KOPT-K1 (cell line): Measurements from ENCODE around the gene ZDHHC7.
"Not testable (repeated sequence)": the region's sequence is repeated elsewhere in the genome, so short reads cannot be mapped to it uniquely, and the experiment has no call there.

Source experiments
- H3K27ac ChIP-seq: fragments of 200-600 bp; sonication (generic); 2 replicates; pipeline ENCODE4 v1.5.1; 2016; ENCODE audit warnings: antibody characterized with exemption, mild to moderate bottlenecking, low read depth, low read length; ENCODE audit not compliant: poor library complexity, severe bottlenecking
- H3K36me3 ChIP-seq: fragments of 200-600 bp; sonication (generic); 2 replicates; pipeline ENCODE4 v1.5.1; 2017; ENCODE audit warnings: antibody characterized with exemption, mild to moderate bottlenecking, low read length, moderate library complexity; ENCODE audit not compliant: insufficient read depth
- H3K9me3 ChIP-seq: fragments of 200-600 bp; sonication (generic); 2 replicates; pipeline ENCODE4 v1.5.1; 2017; ENCODE audit warnings: antibody characterized with exemption, low read length, mild to moderate bottlenecking; ENCODE audit not compliant: insufficient read depth, poor library complexity, severe bottlenecking

Gene ZDHHC7

GRCh38 chr16:85010931-85011845, at the start of gene ZDHHC7:
Gene ZDHHC7 (minus strand): TSS chr16:85011535. CDS start chr16:84990618, 20,917 bp downstream.
- no peaks in the 10 kb centered on the region for H3K9me3 ChIP-seq

GRCh38 chr16:85058909-85059308, 47.6 kb upstream of the ZDHHC7 start:
- no peaks in the 10 kb centered on the region for H3K36me3 ChIP-seq
- no peaks in the 10 kb centered on the region for H3K9me3 ChIP-seq
- H3K27ac ChIP-seq, result no peak overlapping the region

More at GRCh38 chr16:85010931-85011845, at the start of gene ZDHHC7:
- H3K36me3 ChIP-seq, result peaks cover 6% of the 10 kb centered on the region; the same call in 1 of the 2 replicates
- peak within 1 kb of the TSS; percentile 82 for H3K27ac ChIP-seq

GRCh38 chr16:85057948-85058347, 46.6 kb upstream of the ZDHHC7 start:
- Histone ChIP-seq H3K27ac (no peak overlapping the region), H3K36me3 (no peaks in the 10 kb centered on the region)

GRCh38 chr16:85057212-85057889, 46.0 kb upstream of the ZDHHC7 start:
- no peak overlapping the region for H3K27ac ChIP-seq
- no peaks in the 10 kb centered on the region for H3K36me3 ChIP-seq
- H3K9me3 ChIP-seq, result no peaks in the 10 kb centered on the region

More at GRCh38 chr16:85057948-85058347, 46.6 kb upstream of the ZDHHC7 start:
- no peaks in the 10 kb centered on the region for H3K9me3 ChIP-seq

- H3K27ac ChIP-seq, result peak overlapping the region; percentile 76
- H3K36me3 ChIP-seq, result no peaks in the 10 kb centered on the region
- no peaks in the 10 kb centered on the region for H3K9me3 ChIP-seq
Observed at GRCh38 chr16:85056211-85056748, 44.9 kb upstream of the ZDHHC7 start.

- no peaks in the 10 kb centered on the region for H3K36me3 ChIP-seq
- H3K27ac ChIP-seq, result peak overlapping the region; percentile 76
- no peaks in the 10 kb centered on the region for H3K9me3 ChIP-seq
Observed at GRCh38 chr16:85055493-85056210, 44.3 kb upstream of the ZDHHC7 start.

- H3K9me3 ChIP-seq, result no peaks in the 10 kb centered on the region
- no peaks in the 10 kb centered on the region for H3K36me3 ChIP-seq
- H3K27ac ChIP-seq, result peak overlapping the region; percentile 76
Observed at GRCh38 chr16:85054948-85055492, 43.7 kb upstream of the ZDHHC7 start.

- H3K36me3 ChIP-seq, H3K9me3 ChIP-seq, H3K27ac ChIP-seq: not testable (repeated sequence)
Observed at GRCh38 chr16:85054321-85054720, 43.0 kb upstream of the ZDHHC7 start.

- no peaks in the 10 kb centered on the region for H3K9me3 ChIP-seq
- H3K27ac ChIP-seq, result no peak overlapping the region
- no peaks in the 10 kb centered on the region for H3K36me3 ChIP-seq
Observed at GRCh38 chr16:85052536-85052935, 41.2 kb upstream of the ZDHHC7 start.

GRCh38 chr16:85051683-85052082, 40.3 kb upstream of the ZDHHC7 start:
- H3K9me3 ChIP-seq, result no peaks in the 10 kb centered on the region
- no peak overlapping the region for H3K27ac ChIP-seq
- no peaks in the 10 kb centered on the region for H3K36me3 ChIP-seq

- no peaks in the 10 kb centered on the region for H3K36me3 ChIP-seq
- H3K9me3 ChIP-seq, result no peaks in the 10 kb centered on the region
- H3K27ac ChIP-seq, result no peak overlapping the region
Observed at GRCh38 chr16:85051067-85051581, 39.8 kb upstream of the ZDHHC7 start.

GRCh38 chr16:85049706-85050305, 38.5 kb upstream of the ZDHHC7 start:
- no peak overlapping the region for H3K27ac ChIP-seq
- no peaks in the 10 kb centered on the region for H3K9me3 ChIP-seq
- no peaks in the 10 kb centered on the region for H3K36me3 ChIP-seq

- no peak overlapping the region for H3K27ac ChIP-seq
- H3K9me3 ChIP-seq, result no peaks in the 10 kb centered on the region
Observed at GRCh38 chr16:85048921-85049562, 37.7 kb upstream of the ZDHHC7 start.

More at GRCh38 chr16:85048921-85049562, 37.7 kb upstream of the ZDHHC7 start:
- H3K36me3 ChIP-seq, result no peaks in the 10 kb centered on the region
